PC-9 (cell line): ENCODE measurements around the gene LCOR. TPM values are rescaled to one million over a fixed set of nuclear protein-coding genes. Genes with fewer than 3 reads are reported as not detected.

Experiments used
- BruUV-seq: library from RNA; stranded (reverse); fragments of 400-500 nt; replicated peaks from 2 replicates; lab custom pipeline; 2021; lab: Mats Ljungman, UMichigan
- CTCF ChIA-PET: fragments of 300-600 bp; sonication (Branson Sonifier 250); formaldehyde crosslinking; loops from one replicate; lab custom pipeline; 2022; ENCODE audit warnings: antibody characterized with exemption; lab: Charles Lee
- POLR2A ChIA-PET: fragments of 300-600 bp; sonication (Branson Sonifier 250); formaldehyde crosslinking; loops from one replicate; lab custom pipeline; 2022; ENCODE audit warnings: antibody characterized with exemption; ENCODE audit not compliant: unreplicated experiment; lab: Charles Lee
- DNase-seq, 2 experiments: peaks; one replicate each; pipeline versions ENCODE4 v3.0.0 to v3.0.0-alpha.2; 2015 to 2022; ENCODE audit warnings: mixed read lengths in 1 of 2
- H2AFZ ChIP-seq: fragments of 200-600 bp; sonication (generic); 2 replicates; pipeline ENCODE4 v1.8.1; 2017; ENCODE audit warnings: antibody characterized with exemption
- H3F3A ChIP-seq: fragments of 200-600 bp; sonication (generic); 2 replicates; pipeline ENCODE4 v1.8.1; 2017; ENCODE audit warnings: antibody characterized with exemption, mild to moderate bottlenecking, low read depth; ENCODE audit not compliant: insufficient read depth
- H3K27ac ChIP-seq: fragments of 200-600 bp; sonication (generic); 2 replicates; pipeline ENCODE4 v1.6.1; 2016; ENCODE audit warnings: mixed run types
- H3K27me3 ChIP-seq: fragments of 200-600 bp; sonication (generic); 2 replicates; pipeline ENCODE4 v1.6.1; 2016; ENCODE audit warnings: low read depth, mixed run types; ENCODE audit not compliant: insufficient read depth
- H3K36me3 ChIP-seq: fragments of 200-600 bp; sonication (generic); 2 replicates; pipeline ENCODE4 v1.6.1; 2016; ENCODE audit warnings: low read depth, mixed run types
- H3K4me1 ChIP-seq: fragments of 200-600 bp; sonication (generic); replicated peaks from 2 replicates; pipeline ENCODE4 v1.6.1; 2016; ENCODE audit warnings: mixed run types; ENCODE audit not compliant: insufficient read depth
- H3K4me2 ChIP-seq: fragments of 200-600 bp; sonication (generic); 2 replicates; pipeline ENCODE4 v1.6.1; 2017; ENCODE audit warnings: mixed run types
- H3K4me3 ChIP-seq: fragments of 200-600 bp; sonication (generic); 2 replicates; pipeline ENCODE4 v1.6.1; 2016; ENCODE audit warnings: mixed run types
- H3K79me2 ChIP-seq: fragments of 200-600 bp; sonication (generic); 2 replicates; pipeline ENCODE4 v1.6.1; 2017; ENCODE audit warnings: low read depth, mixed run types
- H3K9me2 ChIP-seq: fragments of 200-600 bp; sonication (generic); 2 replicates; pipeline ENCODE4 v1.8.1; 2017; ENCODE audit warnings: mild to moderate bottlenecking; ENCODE audit not compliant: insufficient read depth
- H3K9me3 ChIP-seq: fragments of 200-600 bp; sonication (generic); 2 replicates; pipeline ENCODE4 v1.8.1; 2016; ENCODE audit warnings: low read depth; ENCODE audit not compliant: insufficient read depth
- H4K20me1 ChIP-seq: fragments of 200-600 bp; sonication (generic); 2 replicates; pipeline ENCODE4 v1.8.1; 2017; ENCODE audit not compliant: insufficient read depth
- EZH2 ChIP-seq: fragments of 200-600 bp; sonication (generic); IDR thresholded peaks from 2 replicates; pipeline ENCODE4 v1.8.0; 2017; ENCODE audit warnings: antibody characterized with exemption, low read depth
- intact Hi-C: fragments of 100-400 bp; cut with micrococcal nuclease; formaldehyde crosslinking; loops from one replicate; pipeline ENCODE4 v1.10.0; 2022; ENCODE audit not compliant: unreplicated experiment
- total RNA-seq: library from RNA; stranded (reverse); gene quantifications from 2 replicates; pipeline ENCODE4 v1.2.3, GENCODE V29; 2021
- TF ChIP-seq, protein P1 (sequence below): fragments of 200-600 bp; sonication (generic); conservative IDR thresholded peaks from 2 replicates; pipeline ENCODE4 v1.6.1; 2017; ENCODE audit warnings: mixed run types, antibody characterized with exemption, mild to moderate bottlenecking, moderate library complexity

The LCOR gene
- total RNA-seq, 1 experiment from 2014 or later = 36.4 TPM

- H4K20me1 ChIP-seq = peaks cover 5% of the 10 kb centered on the region; the same call in 1 of the 2 replicates
- no peaks in the 10 kb centered on the region for H3K9me2 ChIP-seq
- H3K4me2 ChIP-seq = no peak overlapping the region
- H3K27me3 ChIP-seq = no peaks in the 10 kb centered on the region
- no peak for DNase-seq
- no TSS peak for BruUV-seq
- no peak overlapping the region for H2AFZ ChIP-seq
- H3K9me3 ChIP-seq = no peaks in the 10 kb centered on the region
- H3F3A ChIP-seq = no peaks in the 10 kb centered on the region
- H3K4me3 ChIP-seq = no peak overlapping the region
- H3K79me2 ChIP-seq = no peaks in the 10 kb centered on the region
- ChIA-PET CTCF (no interaction called here), POLR2A (no interaction called here)
- no peaks in the 10 kb centered on the region for H3K4me1 ChIP-seq
- no peak overlapping the region for H3K27ac ChIP-seq
- TF ChIP-seq, protein P1, sequence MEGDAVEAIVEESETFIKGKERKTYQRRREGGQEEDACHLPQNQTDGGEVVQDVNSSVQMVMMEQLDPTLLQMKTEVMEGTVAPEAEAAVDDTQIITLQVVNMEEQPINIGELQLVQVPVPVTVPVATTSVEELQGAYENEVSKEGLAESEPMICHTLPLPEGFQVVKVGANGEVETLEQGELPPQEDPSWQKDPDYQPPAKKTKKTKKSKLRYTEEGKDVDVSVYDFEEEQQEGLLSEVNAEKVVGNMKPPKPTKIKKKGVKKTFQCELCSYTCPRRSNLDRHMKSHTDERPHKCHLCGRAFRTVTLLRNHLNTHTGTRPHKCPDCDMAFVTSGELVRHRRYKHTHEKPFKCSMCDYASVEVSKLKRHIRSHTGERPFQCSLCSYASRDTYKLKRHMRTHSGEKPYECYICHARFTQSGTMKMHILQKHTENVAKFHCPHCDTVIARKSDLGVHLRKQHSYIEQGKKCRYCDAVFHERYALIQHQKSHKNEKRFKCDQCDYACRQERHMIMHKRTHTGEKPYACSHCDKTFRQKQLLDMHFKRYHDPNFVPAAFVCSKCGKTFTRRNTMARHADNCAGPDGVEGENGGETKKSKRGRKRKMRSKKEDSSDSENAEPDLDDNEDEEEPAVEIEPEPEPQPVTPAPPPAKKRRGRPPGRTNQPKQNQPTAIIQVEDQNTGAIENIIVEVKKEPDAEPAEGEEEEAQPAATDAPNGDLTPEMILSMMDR = no peak
- no peak for TF ChIP-seq EZH2
- intact Hi-C loops = no loop called here
- H3K36me3 ChIP-seq = no peaks in the 10 kb centered on the region; the same call in 1 of the 2 replicates
These were observed 132.0 kb downstream of the LCOR start for GRCh38 chr10:96964131-96964530.

GRCh38 chr10:96967847-96968246, 135.7 kb downstream of the LCOR start:
- no peaks in the 10 kb centered on the region for H3K9me2 ChIP-seq
- no peaks in the 10 kb centered on the region for H3K27me3 ChIP-seq
- H3F3A ChIP-seq = no peaks in the 10 kb centered on the region
- intact Hi-C loops = no loop called here
- DNase-seq = no peak
- H3K36me3 ChIP-seq = no peaks in the 10 kb centered on the region
- CTCF ChIA-PET = no interaction called here
- no peak overlapping the region for H3K27ac ChIP-seq
- no peaks in the 10 kb centered on the region for H3K9me3 ChIP-seq
- H3K4me2 ChIP-seq = no peak overlapping the region
- H4K20me1 ChIP-seq = no peaks in the 10 kb centered on the region
- H3K4me1 ChIP-seq = no peaks in the 10 kb centered on the region
- no peak for TF ChIP-seq EZH2
- TF ChIP-seq, protein P1 = no peak
- POLR2A ChIA-PET = no interaction called here
- no peaks in the 10 kb centered on the region for H3K79me2 ChIP-seq
- BruUV-seq = no TSS peak
- no peak overlapping the region for H2AFZ ChIP-seq
- no peak overlapping the region for H3K4me3 ChIP-seq

GRCh38 chr10:96968682-96969423, 136.8 kb downstream of the LCOR start:
- no peak overlapping the region for H2AFZ ChIP-seq
- no peaks in the 10 kb centered on the region for H3K79me2 ChIP-seq
- H3K36me3 ChIP-seq = no peaks in the 10 kb centered on the region
- no peak overlapping the region for H3K4me2 ChIP-seq
- intact Hi-C loops = no loop called here
- H3K27ac ChIP-seq = no peak overlapping the region
- H4K20me1 ChIP-seq = no peaks in the 10 kb centered on the region
- POLR2A ChIA-PET = no interaction called here
- BruUV-seq = no TSS peak
- no peaks in the 10 kb centered on the region for H3F3A ChIP-seq
- CTCF ChIA-PET = no interaction called here
- no peaks in the 10 kb centered on the region for H3K9me3 ChIP-seq
- H3K4me1 ChIP-seq = no peaks in the 10 kb centered on the region
- no peak for DNase-seq
- no peaks in the 10 kb centered on the region for H3K9me2 ChIP-seq
- H3K4me3 ChIP-seq = no peak overlapping the region
- no peak for TF ChIP-seq EZH2
- TF ChIP-seq, protein P1 = no peak
- no peaks in the 10 kb centered on the region for H3K27me3 ChIP-seq
